ENCODE measurements around the gene STPG4.

The STPG4 gene

GRCh38 chr2:47067788-47068407 is 87.2 kb downstream of the STPG4 start:
- H3K9me3 Mint-ChIP-seq: no peaks in the 10 kb centered on the region
- H3K27ac Mint-ChIP-seq: peak overlapping the region; percentile 11
- H3K4me1 Mint-ChIP-seq: peaks cover 76% of the 10 kb centered on the region
- ATAC-seq: no peak
- H3K36me3 Mint-ChIP-seq: peaks cover 50% of the 10 kb centered on the region
- no peak overlapping the region for H3K4me3 Mint-ChIP-seq
- no peaks in the 10 kb centered on the region for H3K27me3 Mint-ChIP-seq

GRCh38 chr2:47065771-47066380 is 89.2 kb downstream of the STPG4 start:
- no peak for ATAC-seq
- no peaks in the 10 kb centered on the region for H3K9me3 Mint-ChIP-seq
- H3K36me3 Mint-ChIP-seq: peaks cover 58% of the 10 kb centered on the region
- no peak overlapping the region for H3K4me3 Mint-ChIP-seq
- peak overlapping the region; percentile 44 for H3K27ac Mint-ChIP-seq
- H3K27me3 Mint-ChIP-seq: no peaks in the 10 kb centered on the region
- peaks cover 56% of the 10 kb centered on the region for H3K4me1 Mint-ChIP-seq

GRCh38 chr2:47065343-47065742 is 89.8 kb downstream of the STPG4 start:
- Mint-ChIP-seq H3K4me1 (peaks cover 51% of the 10 kb centered on the region), H3K27ac (peak overlapping the region; percentile 32)

GRCh38 chr2:47064106-47064505 is 91.0 kb downstream of the STPG4 start:
- peaks cover 47% of the 10 kb centered on the region for H3K4me1 Mint-ChIP-seq
- H3K27ac Mint-ChIP-seq: peak overlapping the region; percentile 32
- peaks cover 70% of the 10 kb centered on the region for H3K36me3 Mint-ChIP-seq
- ATAC-seq: no peak
- H3K27me3 Mint-ChIP-seq: no peaks in the 10 kb centered on the region
- H3K9me3 Mint-ChIP-seq: no peaks in the 10 kb centered on the region
- H3K4me3 Mint-ChIP-seq: no peak overlapping the region

More at GRCh38 chr2:47065343-47065742, 89.8 kb downstream of the STPG4 start:
- no peaks in the 10 kb centered on the region for H3K27me3 Mint-ChIP-seq
- H3K36me3 Mint-ChIP-seq: peaks cover 62% of the 10 kb centered on the region
- no peak overlapping the region for H3K4me3 Mint-ChIP-seq
- H3K9me3 Mint-ChIP-seq: no peaks in the 10 kb centered on the region
- ATAC-seq: no peak

- no peaks in the 10 kb centered on the region for H3K9me3 Mint-ChIP-seq
- H3K27me3 Mint-ChIP-seq: no peaks in the 10 kb centered on the region
- H3K4me1 Mint-ChIP-seq: peaks cover 43% of the 10 kb centered on the region
- peak overlapping the region; percentile 9 for H3K27ac Mint-ChIP-seq
- no peak overlapping the region for H3K4me3 Mint-ChIP-seq
- peaks cover 70% of the 10 kb centered on the region for H3K36me3 Mint-ChIP-seq
- no peak for ATAC-seq
Observed at GRCh38 chr2:47063538-47063930, 91.6 kb downstream of the STPG4 start.

- Mint-ChIP-seq H3K4me1 (peaks cover 43% of the 10 kb centered on the region), H3K27ac (peak overlapping the region; percentile 9), H3K4me3 (no peak overlapping the region), H3K9me3 (no peaks in the 10 kb centered on the region), H3K36me3 (peaks cover 68% of the 10 kb centered on the region), H3K27me3 (no peaks in the 10 kb centered on the region)
- ATAC-seq: no peak
Observed at GRCh38 chr2:47062681-47063537, 92.2 kb downstream of the STPG4 start.

GRCh38 chr2:47061944-47062678 is 93.0 kb downstream of the STPG4 start:
- no peak for ATAC-seq
- no peaks in the 10 kb centered on the region for H3K9me3 Mint-ChIP-seq
- no peaks in the 10 kb centered on the region for H3K27me3 Mint-ChIP-seq
- peak overlapping the region; percentile 9 for H3K27ac Mint-ChIP-seq
- H3K36me3 Mint-ChIP-seq: peaks cover 60% of the 10 kb centered on the region
- peaks cover 45% of the 10 kb centered on the region for H3K4me1 Mint-ChIP-seq
- no peak overlapping the region for H3K4me3 Mint-ChIP-seq

GRCh38 chr2:47060652-47061170 is 94.4 kb downstream of the STPG4 start:
- no peak for ATAC-seq
- Mint-ChIP-seq H3K27me3 (no peaks in the 10 kb centered on the region), H3K9me3 (no peaks in the 10 kb centered on the region), H3K36me3 (peaks cover 65% of the 10 kb centered on the region), H3K27ac (no peak overlapping the region), H3K4me3 (no peak overlapping the region), H3K4me1 (peaks cover 54% of the 10 kb centered on the region)

- Mint-ChIP-seq H3K9me3 (no peaks in the 10 kb centered on the region), H3K27ac (peak overlapping the region; percentile 84), H3K36me3 (peaks cover 71% of the 10 kb centered on the region), H3K4me1 (peaks cover 56% of the 10 kb centered on the region), H3K4me3 (peak overlapping the region; percentile 29), H3K27me3 (no peaks in the 10 kb centered on the region)
- ATAC-seq: no peak
Observed at GRCh38 chr2:47058003-47058931, 96.8 kb downstream of the STPG4 start.

- Mint-ChIP-seq H3K36me3 (peaks cover 71% of the 10 kb centered on the region), H3K4me1 (peaks cover 53% of the 10 kb centered on the region), H3K27me3 (no peaks in the 10 kb centered on the region), H3K27ac (peak overlapping the region; percentile 84), H3K4me3 (peak overlapping the region; percentile 29), H3K9me3 (no peaks in the 10 kb centered on the region)
- no peak for ATAC-seq
Observed at GRCh38 chr2:47057687-47058002, 97.5 kb downstream of the STPG4 start.

GRCh38 chr2:47056868-47057686 is 98.0 kb downstream of the STPG4 start:
- ATAC-seq: peak; percentile 84
- Mint-ChIP-seq H3K36me3 (peaks cover 71% of the 10 kb centered on the region), H3K27ac (peak overlapping the region; percentile 84), H3K4me3 (peak overlapping the region; percentile 29), H3K4me1 (peaks cover 53% of the 10 kb centered on the region), H3K9me3 (no peaks in the 10 kb centered on the region), H3K27me3 (no peaks in the 10 kb centered on the region)

- Mint-ChIP-seq H3K27ac (peak overlapping the region; percentile 84), H3K27me3 (no peaks in the 10 kb centered on the region), H3K36me3 (peaks cover 71% of the 10 kb centered on the region), H3K9me3 (no peaks in the 10 kb centered on the region), H3K4me3 (peak overlapping the region; percentile 24), H3K4me1 (peaks cover 53% of the 10 kb centered on the region)
- no peak for ATAC-seq
Observed at GRCh38 chr2:47056374-47056773, 98.7 kb downstream of the STPG4 start.

GRCh38 chr2:47054868-47055267 is 100.2 kb downstream of the STPG4 start:
- H3K27me3 Mint-ChIP-seq: no peaks in the 10 kb centered on the region
- no peak for ATAC-seq
- peak overlapping the region; percentile 84 for H3K27ac Mint-ChIP-seq
- peaks cover 53% of the 10 kb centered on the region for H3K4me1 Mint-ChIP-seq
- no peak overlapping the region for H3K4me3 Mint-ChIP-seq
- H3K36me3 Mint-ChIP-seq: peaks cover 77% of the 10 kb centered on the region
- no peaks in the 10 kb centered on the region for H3K9me3 Mint-ChIP-seq
